OCI-LY3 (cell line): Measurements from ENCODE around the gene GPR26.

Experiments used
- H2AFZ ChIP-seq: fragments of 200-600, 300-600 bp; shearing (Covaris generic); 2 replicates; pipeline ENCODE4 v1.6.0; 2014; ENCODE audit warnings: antibody characterized with exemption, low read depth, low read length
- H3K27ac ChIP-seq: fragments of 200-600, 300-600 bp; sonication (generic); 2 replicates; pipeline ENCODE4 v1.5.1; 2014; ENCODE audit warnings: mild to moderate bottlenecking, low read length, moderate library complexity, mixed read lengths
- H3K27me3 ChIP-seq: fragments of 200-600, 300-600 bp; sonication (generic); 2 replicates; pipeline ENCODE4 v1.6.1; 2014; ENCODE audit warnings: low read depth, low read length, mixed read lengths
- H3K36me3 ChIP-seq: fragments of 200-600, 300-600 bp; sonication (generic); replicated peaks from 2 replicates; pipeline ENCODE3; 2014; ENCODE audit warnings: low read depth, low read length, mixed read lengths
- H3K4me1 ChIP-seq: fragments of 300-600, 200-600 bp; sonication (generic); 2 replicates; pipeline ENCODE4 v1.6.1; 2014; ENCODE audit warnings: low read length, mixed read lengths
- H3K4me2 ChIP-seq: fragments of 200-600, 300-600 bp; sonication (generic); 2 replicates; pipeline ENCODE4 v1.6.1; 2014; ENCODE audit warnings: low read length, mixed read lengths
- H3K4me3 ChIP-seq: fragments of 300-600, 200-600 bp; sonication (generic); 2 replicates; pipeline ENCODE4 v1.5.1; 2014; ENCODE audit warnings: antibody characterized with exemption, mild to moderate bottlenecking, low read length, moderate library complexity
- H3K79me2 ChIP-seq: fragments of 300-600, 200-600 bp; shearing (Covaris generic); 2 replicates; pipeline ENCODE4 v1.6.1; 2014; ENCODE audit warnings: mild to moderate bottlenecking, low read length, mixed read lengths
- H3K9ac ChIP-seq: fragments of 300-600, 200-600 bp; shearing (Covaris generic); 2 replicates; pipeline ENCODE4 v1.6.0; 2014; ENCODE audit warnings: mild to moderate bottlenecking, low read length, moderate library complexity
- H3K9me3 ChIP-seq: fragments of 200-600, 300-600 bp; shearing (Covaris generic); 2 replicates; pipeline ENCODE4 v1.6.1; 2014; ENCODE audit warnings: low read length, mixed read lengths; ENCODE audit not compliant: insufficient read depth
- H4K20me1 ChIP-seq: fragments of 200-600, 300-600 bp; sonication (generic); 2 replicates; pipeline ENCODE4 v1.6.1; 2016; ENCODE audit warnings: low read length, mixed read lengths; ENCODE audit not compliant: insufficient read depth
- EZH2phosphoT487 ChIP-seq: fragments of 200-600 bp; shearing (Covaris generic); IDR thresholded peaks from 2 replicates; pipeline ENCODE4 v1.6.1; 2018; ENCODE audit warnings: antibody characterized with exemption, mixed run types, low read depth
- TF ChIP-seq, protein P1 (sequence below): fragments of 200-600, 300-600 bp; sonication (generic); IDR thresholded peaks from 2 replicates; pipeline ENCODE4 v1.5.1; 2014; ENCODE audit warnings: antibody characterized with exemption, low read length, low read depth

GPR26 gene

DNA sequence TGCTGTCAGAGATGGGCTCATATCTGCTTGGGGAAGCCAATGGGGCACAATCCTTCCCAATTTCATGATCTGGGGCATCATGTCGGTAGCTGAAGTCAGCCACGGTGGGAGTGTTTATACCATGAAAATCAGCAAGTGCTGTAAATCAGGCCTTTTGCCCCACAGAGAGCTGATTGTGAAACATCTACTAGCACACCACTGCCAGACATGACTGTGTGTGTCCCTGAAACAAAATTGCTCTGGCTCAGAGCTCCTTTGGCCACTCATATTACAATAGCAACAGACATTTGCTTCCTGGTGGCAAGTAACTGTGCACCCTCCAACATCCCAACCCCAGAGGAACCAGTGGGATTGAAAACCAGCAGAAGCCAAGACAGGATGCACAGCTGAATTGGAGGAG lies 23.7 kb downstream of the GPR26 start:
- Histone ChIP-seq H3K27ac (no peak overlapping the region), H2AFZ (no peak overlapping the region), H3K79me2 (no peaks in the 10 kb centered on the region), H3K9ac (no peak overlapping the region), H4K20me1 (no peaks in the 10 kb centered on the region), H3K4me3 (no peak overlapping the region), H3K9me3 (no peaks in the 10 kb centered on the region), H3K27me3 (0 out of 2 replicates have a peak, but pooled peaks cover 5% of the 10 kb centered on the region), H3K4me1 (no peaks in the 10 kb centered on the region), H3K4me2 (no peak overlapping the region), H3K36me3 (no peaks in the 10 kb centered on the region)
- no peak for TF ChIP-seq EZH2phosphoT487
- TF ChIP-seq, protein P1, sequence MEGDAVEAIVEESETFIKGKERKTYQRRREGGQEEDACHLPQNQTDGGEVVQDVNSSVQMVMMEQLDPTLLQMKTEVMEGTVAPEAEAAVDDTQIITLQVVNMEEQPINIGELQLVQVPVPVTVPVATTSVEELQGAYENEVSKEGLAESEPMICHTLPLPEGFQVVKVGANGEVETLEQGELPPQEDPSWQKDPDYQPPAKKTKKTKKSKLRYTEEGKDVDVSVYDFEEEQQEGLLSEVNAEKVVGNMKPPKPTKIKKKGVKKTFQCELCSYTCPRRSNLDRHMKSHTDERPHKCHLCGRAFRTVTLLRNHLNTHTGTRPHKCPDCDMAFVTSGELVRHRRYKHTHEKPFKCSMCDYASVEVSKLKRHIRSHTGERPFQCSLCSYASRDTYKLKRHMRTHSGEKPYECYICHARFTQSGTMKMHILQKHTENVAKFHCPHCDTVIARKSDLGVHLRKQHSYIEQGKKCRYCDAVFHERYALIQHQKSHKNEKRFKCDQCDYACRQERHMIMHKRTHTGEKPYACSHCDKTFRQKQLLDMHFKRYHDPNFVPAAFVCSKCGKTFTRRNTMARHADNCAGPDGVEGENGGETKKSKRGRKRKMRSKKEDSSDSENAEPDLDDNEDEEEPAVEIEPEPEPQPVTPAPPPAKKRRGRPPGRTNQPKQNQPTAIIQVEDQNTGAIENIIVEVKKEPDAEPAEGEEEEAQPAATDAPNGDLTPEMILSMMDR: no peak

- Histone ChIP-seq H3K9me3 (no peaks in the 10 kb centered on the region), H3K36me3 (no peaks in the 10 kb centered on the region), H3K4me2 (no peak overlapping the region), H2AFZ (no peak overlapping the region), H3K27me3 (peaks cover 6% of the 10 kb centered on the region; the same call in 1 of the 2 replicates), H3K79me2 (no peaks in the 10 kb centered on the region), H4K20me1 (no peaks in the 10 kb centered on the region), H3K9ac (no peak overlapping the region), H3K4me3 (no peak overlapping the region), H3K4me1 (no peaks in the 10 kb centered on the region), H3K27ac (no peak overlapping the region)
- TF ChIP-seq EZH2phosphoT487: no peak
- TF ChIP-seq, protein P1: no peak
These were observed 37.1 kb downstream of the GPR26 start for GRCh38 chr10:123703195-123703790.

GRCh38 chr10:123704076-123704475 lies 37.9 kb downstream of the GPR26 start:
- H3K36me3 ChIP-seq: no peaks in the 10 kb centered on the region
- no peak overlapping the region for H3K4me3 ChIP-seq
- H3K9me3 ChIP-seq: no peaks in the 10 kb centered on the region
- TF ChIP-seq, protein P1: no peak
- TF ChIP-seq EZH2phosphoT487: no peak
- no peaks in the 10 kb centered on the region for H4K20me1 ChIP-seq
- no peak overlapping the region for H2AFZ ChIP-seq
- no peaks in the 10 kb centered on the region for H3K4me1 ChIP-seq
- H3K27me3 ChIP-seq: peaks cover 6% of the 10 kb centered on the region; the same call in 1 of the 2 replicates
- H3K27ac ChIP-seq: no peak overlapping the region
- no peak overlapping the region for H3K4me2 ChIP-seq
- no peak overlapping the region for H3K9ac ChIP-seq
- no peaks in the 10 kb centered on the region for H3K79me2 ChIP-seq

DNA sequence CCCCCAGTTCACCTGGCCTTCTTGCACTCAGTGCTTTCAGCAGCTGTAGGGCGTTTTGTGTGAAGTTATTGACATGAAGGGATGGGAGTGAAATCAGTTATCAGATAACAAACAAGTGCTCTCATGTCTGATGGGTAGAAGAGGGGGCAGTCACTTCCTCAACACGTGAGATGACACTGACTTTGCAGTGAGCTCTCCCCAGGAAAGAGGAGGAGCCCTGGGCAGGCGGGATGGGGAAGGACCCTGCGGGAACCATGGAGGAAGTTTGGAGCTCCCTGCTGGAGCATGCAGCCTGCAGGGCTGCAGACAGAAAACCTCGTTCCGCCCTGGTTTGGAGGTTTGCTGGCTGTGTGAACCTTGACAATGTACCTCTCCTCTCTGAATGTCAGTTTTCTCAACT lies 38.7 kb downstream of the GPR26 start:
- TF ChIP-seq EZH2phosphoT487: no peak
- TF ChIP-seq, protein P1: no peak

More for the DNA sequence above, 38.7 kb downstream of the GPR26 start:
- Histone ChIP-seq H3K4me3 (no peak overlapping the region), H3K9ac (no peak overlapping the region), H3K27ac (no peak overlapping the region), H3K36me3 (no peaks in the 10 kb centered on the region), H3K4me1 (no peaks in the 10 kb centered on the region), H3K4me2 (no peak overlapping the region), H3K9me3 (no peaks in the 10 kb centered on the region), H2AFZ (no peak overlapping the region), H3K27me3 (peaks cover 6% of the 10 kb centered on the region; the same call in 1 of the 2 replicates), H4K20me1 (no peaks in the 10 kb centered on the region), H3K79me2 (no peaks in the 10 kb centered on the region)
